Endodermal cell (in vitro differentiated cells): ENCODE data around the gene MARCOL. TPM values are rescaled to one million over a fixed set of nuclear protein-coding genes. Genes with fewer than 3 reads are reported as not detected.

Experiments
- DNase-seq: peaks from one replicate; pipeline ENCODE4 v3.0.0-alpha.2; 2017
- H3K27ac ChIP-seq: 2 replicates; pipeline ENCODE4 v1.5.1; 2013; ENCODE audit warnings: mild to moderate bottlenecking, low read depth, low read length, moderate library complexity
- H3K27me3 ChIP-seq: 2 replicates; pipeline ENCODE4 v1.6.1; 2013; ENCODE audit warnings: mild to moderate bottlenecking, low read length, moderate library complexity; ENCODE audit not compliant: insufficient read depth, control insufficient read depth, poor library complexity, severe bottlenecking
- H3K36me3 ChIP-seq: 2 replicates; pipeline ENCODE4 v1.7.0; 2013; ENCODE audit warnings: mild to moderate bottlenecking, low read length, moderate library complexity; ENCODE audit not compliant: control insufficient read depth, insufficient read depth
- H3K4me1 ChIP-seq: one replicate; pipeline ENCODE4 v1.7.0; 2013; ENCODE audit warnings: low read length; ENCODE audit not compliant: control insufficient read depth, insufficient read depth
- H3K4me3 ChIP-seq: 2 replicates; pipeline ENCODE4 v1.5.1; 2013; ENCODE audit warnings: mild to moderate bottlenecking, low read length, moderate library complexity
- H3K9ac ChIP-seq: 2 replicates; pipeline ENCODE4 v1.6.1; 2013; ENCODE audit warnings: mild to moderate bottlenecking, low read length, moderate library complexity; ENCODE audit not compliant: poor library complexity, severe bottlenecking; ENCODE audit errors: extremely low read depth
- H3K9me3 ChIP-seq: 2 replicates; pipeline ENCODE4 v1.6.1; 2013; ENCODE audit warnings: mild to moderate bottlenecking, low read length, moderate library complexity; ENCODE audit not compliant: control insufficient read depth
- H3K27ac Mint-ChIP-seq: 2 replicates; pipeline ENCODE4 v1.8.0; 2020; ENCODE audit warnings: mixed read lengths
- H3K27me3 Mint-ChIP-seq: 2 replicates; pipeline ENCODE4 v1.8.0; 2021; ENCODE audit warnings: mild to moderate bottlenecking, mixed read lengths; ENCODE audit not compliant: insufficient read depth
- H3K36me3 Mint-ChIP-seq: 2 replicates; pipeline ENCODE4 v1.8.0; 2020; ENCODE audit warnings: low read depth, mixed read lengths
- H3K4me1 Mint-ChIP-seq: 2 replicates; pipeline ENCODE4 v1.8.0; 2020; ENCODE audit warnings: mixed read lengths
- H3K4me3 Mint-ChIP-seq: 2 replicates; pipeline ENCODE4 v1.8.0; 2020; ENCODE audit warnings: mild to moderate bottlenecking, moderate library complexity, mixed read lengths
- H3K9me3 Mint-ChIP-seq: 2 replicates; pipeline ENCODE4 v1.8.0; 2020; ENCODE audit warnings: mild to moderate bottlenecking, mixed read lengths
- CTCF ChIP-seq: fragments of 200-600 bp; sonication (generic); conservative IDR thresholded peaks from 2 replicates; pipeline ENCODE4 v1.5.0; 2021; ENCODE audit warnings: antibody characterized with exemption, mild to moderate bottlenecking
- WGBS, 2 experiments: methylation state at CpG; one replicate each; pipeline versions ENCODE4 v1.1.5 to v1.1.7; 2013; ENCODE audit warnings: missing lambda C conversion rate in 2 of 2, mixed read lengths in 1 of 2; ENCODE audit not compliant: insufficient coverage in 1 of 2, insufficient read length in 1 of 2; 5-methylcytosine and 5-hydroxymethylcytosine counted together
- long read RNA-seq, 4 experiments: library from polyadenylated mRNA in 2 of 4; library from RNA in 1 of 4; library from capped mRNA in 1 of 4; stranded (forward) in 3 of 4; unstranded in 1 of 4; transcript quantifications; one replicate each; pipeline ENCODE4 v2.0.0, GENCODE V29; 2020 to 2021; ENCODE audit warnings: inconsistent platforms in 1 of 4
- polyA plus RNA-seq, 2 experiments: library from polyadenylated mRNA; stranded (reverse); fragments of 50-300 nt; gene quantifications; one replicate each; pipeline ENCODE4 v1.2.3, GENCODE V29; 2013
- total RNA-seq, 2 donors: library from RNA; stranded (reverse); fragmentation: NEBNext Ultra II Directional in 1 of 2; extraction: Animal tissue kit (Norgen Biotek cat#: 25700) in 1 of 2; gene quantifications; 2 replicates in 1 of 2; 3 replicates in 1 of 2; pipeline ENCODE4 v1.2.1, GENCODE V29; 2021

Gene MARCOL
- not detected for total RNA-seq
- polyA plus RNA-seq (2013, experiment 1 of 2), result not detected
- not detected for polyA plus RNA-seq (2013, experiment 2 of 2)
- long read RNA-seq, experiment 1, result 0 reads
- long read RNA-seq, experiment 2, result 0 reads
- long read RNA-seq, experiment 3, result 0 reads
- long read RNA-seq, experiment 4, result 0 reads

- no peaks in the 10 kb centered on the region for H3K36me3 Mint-ChIP-seq
- no peak within 1 kb of the TSS for H3K27ac Mint-ChIP-seq
- Histone ChIP-seq H3K4me1 (no peaks in the 10 kb centered on the region), H3K27ac (no peak within 1 kb of the TSS), H3K4me3 (no peak within 1 kb of the TSS), H3K36me3 (no peaks in the 10 kb centered on the region), H3K27me3 (peaks cover 16% of the 10 kb centered on the region), H3K9me3 (no peaks in the 10 kb centered on the region), H3K9ac (no peak within 1 kb of the TSS)
- DNase-seq, result no peak
- peaks cover 26% of the 10 kb centered on the region for H3K27me3 Mint-ChIP-seq
- no peak within 1 kb of the TSS for H3K4me3 Mint-ChIP-seq
- no peaks in the 10 kb centered on the region for H3K9me3 Mint-ChIP-seq
- WGBS, 2 experiments, result 85% methylated on average over 2 of the region's 2 CpGs; no CpG with 5 or more reads in 1 of the 2 experiments
- H3K4me1 Mint-ChIP-seq, result no peaks in the 10 kb centered on the region
- TF ChIP-seq CTCF, result no peak
Observed at GRCh38 chr5:148238418-148238794, at the start of gene MARCOL. TSS of gene MARCOL (plus strand) at chr5:148238525. CDS start at chr5:148238598, 73 bp downstream.

- no peaks in the 10 kb centered on the region for H3K36me3 Mint-ChIP-seq
- H3K27me3 ChIP-seq, result no peaks in the 10 kb centered on the region
- H3K36me3 ChIP-seq, result no peaks in the 10 kb centered on the region
- TF ChIP-seq CTCF, result no peak
- H3K27me3 Mint-ChIP-seq, result no peaks in the 10 kb centered on the region
- H3K27ac Mint-ChIP-seq, result no peak overlapping the region
- no peaks in the 10 kb centered on the region for H3K4me1 ChIP-seq
- no peaks in the 10 kb centered on the region for H3K9me3 ChIP-seq
- no peak for DNase-seq
- H3K4me1 Mint-ChIP-seq, result peaks cover under 1% of the 10 kb centered on the region
- no peak overlapping the region for H3K27ac ChIP-seq
- no peaks in the 10 kb centered on the region for H3K9me3 Mint-ChIP-seq
- H3K4me3 Mint-ChIP-seq, result no peak overlapping the region
- WGBS, 2 experiments, result 76% methylated on average over 1 of the region's 1 CpG; no CpG with 5 or more reads in 1 of the 2 experiments
- no peak overlapping the region for H3K4me3 ChIP-seq
- H3K9ac ChIP-seq, result no peak overlapping the region
Observed at GRCh38 chr5:148191010-148191409, 47.3 kb upstream of the MARCOL start.

- 92 to 100% methylated on average over 1 of the region's 1 CpG for WGBS, 2 experiments
- H3K27ac ChIP-seq, result no peak overlapping the region
- H3K9me3 Mint-ChIP-seq, result no peaks in the 10 kb centered on the region
- H3K4me3 Mint-ChIP-seq, result no peak overlapping the region
- no peaks in the 10 kb centered on the region for H3K27me3 Mint-ChIP-seq
- H3K4me1 Mint-ChIP-seq, result peaks cover 2% of the 10 kb centered on the region
- H3K36me3 Mint-ChIP-seq, result no peaks in the 10 kb centered on the region
- no peaks in the 10 kb centered on the region for H3K27me3 ChIP-seq
- H3K36me3 ChIP-seq, result no peaks in the 10 kb centered on the region
- no peak overlapping the region for H3K27ac Mint-ChIP-seq
- H3K9ac ChIP-seq, result no peak overlapping the region
- no peaks in the 10 kb centered on the region for H3K4me1 ChIP-seq
- no peaks in the 10 kb centered on the region for H3K9me3 ChIP-seq
- no peak overlapping the region for H3K4me3 ChIP-seq
- no peak for DNase-seq
- no peak for TF ChIP-seq CTCF
Observed at GRCh38 chr5:148193202-148193601, 45.1 kb upstream of the MARCOL start.
